ENCODE measurements around the gene ESR1.

- no peak for TF ChIP-seq EZH2phosphoT487 (IDR thresholded peaks at IDR 0.05; ENCODE audit: low read length)
- TF ChIP-seq CTCF (IDR thresholded peaks at IDR 0.05; ENCODE audit: low read length): no peak
- no peak for TF ChIP-seq EZH2 (optimal IDR thresholded peaks at IDR 0.05; ENCODE audit: low read depth, low read length)
Measured at GRCh38 chr6:152164957-152165356, 357.5 kb downstream of the ESR1 start.

Data from MM.1S (cell line).